ENCODE data around the gene FTCD.
"Not testable (repeated sequence)": the region's sequence is repeated elsewhere in the genome, so short reads cannot be mapped to it uniquely, and the experiment has no call there.

FTCD gene

GRCh38 chr21:46155514-46156377, at the start of gene FTCD:
Gene FTCD, minus strand, starts transcription at chr21:46155579. Its CDS starts 56 bp downstream, at chr21:46155523.
- no peak for DNase-seq (ENCODE audit: low read depth in 2 of 2)

- DNase-seq (ENCODE audit: low read depth in 2 of 2) = no peak
Observed at GRCh38 chr21:46205166-46205565, 49.8 kb upstream of the FTCD start.

DNA sequence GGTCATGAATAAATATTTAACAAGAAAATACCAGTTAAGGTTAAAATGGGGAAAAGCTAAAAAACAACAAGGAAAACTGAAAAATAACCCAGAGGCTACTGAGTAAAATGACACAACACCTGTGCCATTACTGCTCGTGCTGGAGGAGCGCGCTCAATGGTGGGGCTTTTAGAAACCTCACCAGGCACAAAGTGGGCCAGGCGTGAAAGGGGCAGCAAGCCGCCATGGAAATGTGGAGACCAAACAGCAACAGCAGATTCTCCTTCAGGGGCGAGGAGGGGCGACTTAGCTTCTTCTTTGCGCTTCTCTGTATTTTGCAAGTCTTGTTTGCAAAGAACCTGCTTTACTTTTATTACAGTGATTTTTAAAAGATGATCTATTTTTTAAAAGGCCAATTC, 47.8 kb upstream of the FTCD start:
- no peak for DNase-seq (ENCODE audit: low read depth in 2 of 2)

DNA sequence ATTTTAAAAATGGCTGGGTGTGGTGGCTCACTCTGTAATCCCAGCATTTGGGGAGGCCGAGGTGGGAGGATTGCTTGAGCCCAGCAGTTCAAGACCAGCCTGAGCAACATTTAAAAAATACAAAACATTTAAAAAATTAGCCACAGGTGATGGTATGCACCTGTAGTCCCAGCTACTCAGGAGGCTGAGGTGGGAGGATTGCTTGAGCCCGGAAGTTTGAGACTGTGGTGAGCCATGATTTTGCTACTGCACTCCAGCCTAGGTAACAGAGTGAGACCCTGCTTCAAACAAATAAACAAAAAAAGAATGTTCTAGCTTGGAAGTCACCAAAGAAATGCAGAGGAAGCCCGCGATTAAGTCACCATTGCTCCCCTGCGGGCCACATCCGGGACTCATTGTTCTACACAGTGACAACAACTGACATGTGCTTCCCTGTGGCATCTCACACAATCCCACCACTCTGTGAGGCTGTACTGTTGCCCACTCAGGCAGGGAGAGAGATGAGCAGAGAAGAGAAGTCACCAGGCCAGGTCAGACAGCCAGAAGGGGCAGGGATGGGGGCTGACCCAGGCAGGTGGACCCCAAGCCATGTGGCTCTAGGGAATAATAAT, 47.3 kb upstream of the FTCD start:
- DNase-seq (ENCODE audit: low read depth in 2 of 2) = no peak

DNA sequence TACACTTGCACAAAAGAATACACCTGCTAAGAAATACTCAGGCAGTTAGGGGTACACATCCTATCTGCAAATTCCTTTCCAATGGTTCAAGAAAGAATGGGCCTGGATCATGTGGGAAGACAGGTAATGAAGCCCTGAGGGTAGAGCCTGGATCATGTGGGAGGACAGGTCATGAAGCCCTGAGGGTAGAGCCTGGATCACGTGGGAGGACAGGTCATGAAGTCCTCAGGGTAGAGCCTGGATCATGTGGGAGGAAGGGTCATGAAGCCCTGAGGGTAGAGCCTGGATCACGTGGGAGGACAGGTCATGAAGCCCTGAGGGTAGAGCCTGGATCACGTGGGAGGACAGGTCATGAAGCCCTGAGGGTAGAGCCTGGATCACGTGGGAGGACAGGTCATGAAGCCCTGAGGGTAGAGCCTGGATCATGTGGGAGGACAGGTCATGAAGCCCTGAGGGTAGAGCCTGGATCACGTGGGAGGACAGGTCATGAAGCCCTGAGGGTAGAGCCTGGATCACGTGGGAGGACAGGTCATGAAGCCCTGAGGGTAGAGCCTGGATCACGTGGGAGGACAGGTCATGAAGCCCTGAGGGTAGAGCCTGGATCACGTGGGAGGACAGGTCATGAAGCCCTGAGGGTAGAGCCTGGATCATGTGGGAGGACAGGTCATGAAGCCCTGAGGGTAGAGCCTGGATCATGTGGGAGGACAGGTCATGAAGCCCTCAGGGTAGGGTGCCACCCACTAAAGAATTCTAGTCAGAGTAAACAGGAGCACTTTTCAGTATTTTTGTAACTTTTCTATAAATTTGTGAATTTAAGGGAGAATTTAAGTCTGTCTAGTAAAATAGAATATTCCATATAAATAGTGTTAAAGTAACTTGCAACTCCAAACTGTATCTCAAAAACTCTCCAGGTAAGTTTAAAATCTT, 45.8 kb upstream of the FTCD start:
- not testable (repeated sequence) for DNase-seq (ENCODE audit: low read depth in 2 of 2)

DNA sequence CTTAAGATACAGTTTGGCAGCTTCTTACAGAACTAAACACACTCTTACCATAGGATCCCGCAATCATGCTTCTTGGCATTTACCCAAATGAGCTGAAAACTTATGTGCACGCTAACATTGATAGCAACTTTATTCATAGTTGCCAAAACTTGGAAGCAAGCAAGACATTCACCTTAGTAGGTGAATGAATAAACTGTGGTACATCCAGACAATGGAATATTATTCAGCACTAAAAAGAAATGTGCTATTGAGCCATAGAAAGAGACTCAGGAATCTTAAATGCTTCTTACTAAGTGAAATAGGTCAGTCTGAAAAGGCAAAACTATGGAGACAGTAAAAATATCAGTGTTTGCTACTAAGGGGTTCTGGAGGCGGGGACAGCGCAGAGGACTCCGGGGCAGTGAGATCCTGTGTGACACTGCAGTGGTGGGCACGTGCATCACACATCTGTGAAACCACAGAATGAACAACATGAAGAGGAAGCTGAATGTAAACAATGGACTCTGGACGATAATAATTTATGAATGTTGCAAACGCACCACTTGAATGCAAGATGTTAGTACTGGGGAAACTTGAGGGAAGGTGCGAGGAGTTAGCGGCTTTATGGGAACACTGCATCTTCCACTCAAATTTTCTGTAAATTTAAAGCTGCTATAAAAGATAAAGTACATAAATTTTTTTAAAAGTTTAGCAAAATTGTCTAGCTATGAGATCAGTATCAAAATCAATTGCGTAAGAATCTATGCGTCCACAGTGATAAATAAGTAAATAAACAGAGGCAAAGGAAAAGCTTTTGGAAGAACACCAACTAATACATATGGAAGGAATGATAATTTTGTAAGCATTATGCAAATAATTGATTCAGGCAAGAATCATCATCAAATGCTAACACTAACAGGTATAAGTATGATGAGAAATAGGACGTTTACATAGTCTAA, 44.3 kb upstream of the FTCD start:
- DNase-seq (ENCODE audit: low read depth in 2 of 2) = no peak

- DNase-seq (ENCODE audit: low read depth in 2 of 2) = no peak
Observed at GRCh38 chr21:46196733-46197132, 41.4 kb upstream of the FTCD start.

DNA sequence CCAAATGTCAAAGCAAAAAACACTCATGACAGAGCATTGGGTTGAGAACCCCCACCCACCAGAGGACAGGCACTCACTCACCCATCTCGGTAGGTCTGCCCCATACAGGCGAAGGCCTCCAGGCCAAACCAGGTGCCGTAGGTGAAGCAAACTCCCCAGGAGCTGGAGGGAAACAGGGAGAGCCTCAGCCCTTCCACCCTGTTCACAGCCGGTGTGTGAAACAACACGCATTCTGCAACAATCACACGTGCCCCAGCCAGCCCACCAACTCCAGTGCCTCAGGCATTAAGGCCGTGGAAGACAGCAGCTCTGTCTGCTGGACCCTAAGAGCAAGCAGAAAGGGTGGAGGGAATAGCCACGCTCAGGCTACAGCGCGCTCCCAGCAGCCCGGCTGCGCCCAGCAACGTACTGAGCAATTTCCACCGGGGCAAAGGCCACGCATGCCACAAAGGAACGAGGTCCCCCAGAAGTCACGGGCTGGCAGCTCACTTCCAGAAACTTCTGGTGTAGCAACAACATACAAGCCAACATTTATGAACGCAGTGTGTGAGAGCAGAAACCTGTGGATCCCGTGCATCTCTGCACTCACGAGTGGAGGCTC, 40.3 kb upstream of the FTCD start:
- DNase-seq (ENCODE audit: low read depth in 2 of 2) = no peak

DNA sequence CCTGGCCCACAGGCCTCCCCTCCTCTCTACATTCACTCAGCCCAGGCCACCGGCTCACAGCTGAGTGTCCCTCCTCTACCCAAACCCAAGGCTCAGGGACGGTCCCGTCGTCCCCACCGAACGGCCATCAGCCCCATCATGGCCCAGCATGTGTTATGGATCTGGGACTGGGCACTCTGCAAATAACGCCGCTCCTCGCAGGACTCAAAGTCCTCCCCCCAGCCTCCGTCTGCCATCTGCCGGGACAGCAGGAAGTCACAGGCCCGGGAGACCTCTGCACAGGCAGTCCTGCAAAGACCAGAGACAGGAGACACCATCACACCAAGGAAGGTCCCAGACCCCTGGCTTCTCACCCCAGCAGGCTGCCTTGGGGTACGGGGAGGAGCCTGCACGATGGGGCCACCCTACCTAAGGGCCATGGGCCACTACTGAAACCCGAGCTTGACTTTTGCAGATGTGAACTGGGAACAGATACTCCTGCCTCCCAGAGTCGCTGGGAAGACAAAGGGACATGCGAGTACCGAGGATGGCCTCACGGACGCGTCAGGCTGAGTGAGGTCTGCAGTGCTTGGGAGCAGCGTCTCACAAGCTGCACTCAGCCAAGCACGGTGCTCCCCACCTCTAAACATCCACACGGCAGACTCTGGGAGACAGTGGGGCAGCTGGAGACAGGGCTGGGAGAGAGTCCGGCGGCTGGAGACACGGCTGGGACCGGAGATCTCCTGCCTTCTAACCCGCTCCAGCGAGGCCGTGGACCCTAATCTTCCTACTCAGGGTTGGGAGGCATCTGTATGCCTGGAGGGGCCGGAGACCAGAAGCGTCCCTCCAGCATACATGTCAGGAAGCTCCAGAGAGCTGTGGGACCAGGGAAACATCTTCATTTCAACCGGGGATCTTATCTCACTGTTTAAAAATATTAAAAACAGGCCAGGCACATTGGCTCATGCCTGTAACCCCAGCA, 39.3 kb upstream of the FTCD start:
- no peak for DNase-seq (ENCODE audit: low read depth in 2 of 2)

GRCh38 chr21:46193829-46194373, 38.5 kb upstream of the FTCD start:
- DNase-seq (ENCODE audit: low read depth in 2 of 2) = no peak

DNA sequence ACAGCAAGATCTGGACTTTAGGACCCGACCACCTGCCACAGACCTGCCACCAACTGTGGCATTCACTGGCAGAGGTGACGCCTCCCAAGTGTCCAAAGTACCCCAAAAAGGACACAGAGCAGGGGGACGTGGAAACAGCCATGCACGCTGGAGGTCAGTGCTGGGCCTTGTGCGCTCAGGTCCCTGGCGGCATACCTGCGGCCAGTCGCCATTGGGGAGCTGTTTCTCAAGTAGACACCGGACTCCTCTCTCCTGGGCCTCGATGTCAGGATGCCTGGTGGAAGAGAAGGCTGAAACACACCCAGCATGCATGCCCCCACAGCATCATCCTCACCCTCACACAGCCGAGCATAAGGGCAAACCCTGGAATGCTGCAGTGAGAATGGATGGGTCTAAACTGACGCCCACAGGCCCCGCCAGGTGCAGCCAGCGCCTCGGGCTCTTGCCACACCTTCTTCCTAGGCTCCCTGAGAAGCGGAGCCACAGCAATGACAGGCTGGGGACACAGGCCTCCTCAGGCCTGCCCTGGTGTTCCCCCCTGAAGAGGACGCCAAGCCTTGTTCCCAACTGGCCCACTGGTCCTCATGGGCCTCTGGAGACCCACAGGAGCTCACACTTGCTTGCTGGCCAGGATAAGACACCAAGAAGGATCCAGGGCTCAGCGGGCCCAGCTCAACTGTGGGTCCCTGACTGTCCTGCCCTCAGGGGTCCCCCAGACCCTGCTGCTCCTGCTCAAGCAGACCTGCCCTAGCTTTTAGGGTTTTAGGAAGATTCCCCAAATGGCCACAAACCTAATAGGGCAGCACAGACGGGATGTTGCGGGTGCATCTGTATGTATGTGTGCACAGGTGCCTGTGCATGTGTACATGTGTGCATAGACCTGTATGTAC, 36.6 kb upstream of the FTCD start:
- no peak for DNase-seq (ENCODE audit: low read depth in 2 of 2)

- DNase-seq (ENCODE audit: low read depth in 2 of 2) = no peak
Observed at GRCh38 chr21:46191257-46191685, 35.9 kb upstream of the FTCD start.

- no peak for DNase-seq (ENCODE audit: low read depth in 2 of 2)
Observed at GRCh38 chr21:46190491-46191131, 35.2 kb upstream of the FTCD start.

GRCh38 chr21:46189959-46190490, 34.6 kb upstream of the FTCD start:
- DNase-seq (ENCODE audit: low read depth in 2 of 2) = no peak

DNA sequence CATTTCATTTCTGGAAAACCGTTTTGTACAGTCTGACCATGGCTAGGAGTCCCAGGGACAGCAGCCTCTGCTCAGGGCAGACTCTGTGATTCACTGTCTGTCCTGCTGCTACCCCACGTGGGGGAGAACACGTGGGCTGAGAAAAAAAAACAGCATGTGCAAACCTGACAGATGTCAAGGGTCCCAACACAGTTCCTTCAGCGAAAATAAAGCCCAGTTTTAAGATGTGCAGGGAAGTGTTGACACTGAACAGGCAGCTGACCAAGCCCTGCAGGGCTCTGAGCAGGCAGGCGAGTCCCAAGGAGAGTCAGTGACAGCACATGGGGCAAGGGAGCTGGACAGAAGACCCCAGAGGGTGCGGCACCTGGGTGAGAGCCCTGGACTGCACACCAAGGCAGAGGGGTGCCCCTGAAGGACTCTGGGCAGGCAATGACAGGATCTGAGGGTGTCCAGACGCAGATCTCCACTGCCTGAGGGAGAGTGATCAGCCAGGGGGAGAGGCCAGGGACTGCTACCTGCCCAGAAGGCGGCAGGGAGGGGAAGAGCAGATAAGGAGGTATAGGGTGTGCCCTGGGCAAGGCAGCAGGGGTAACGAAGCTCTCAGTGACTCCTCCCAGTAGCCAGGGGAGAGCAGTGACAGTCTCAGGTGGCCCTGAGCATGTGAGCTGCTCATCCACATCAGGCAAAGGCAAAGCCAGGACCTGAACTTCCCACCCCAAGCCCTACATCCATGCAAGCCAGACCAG, 34.0 kb upstream of the FTCD start:
- DNase-seq (ENCODE audit: low read depth in 2 of 2) = no peak
